ENCODE measurements around the gene SLC27A2. TPM values are rescaled to one million over a fixed set of nuclear protein-coding genes. Genes with fewer than 3 reads are reported as not detected.

The SLC27A2 gene
- total RNA-seq, 1 experiment from 2014 or later: 7.0 TPM

DNA sequence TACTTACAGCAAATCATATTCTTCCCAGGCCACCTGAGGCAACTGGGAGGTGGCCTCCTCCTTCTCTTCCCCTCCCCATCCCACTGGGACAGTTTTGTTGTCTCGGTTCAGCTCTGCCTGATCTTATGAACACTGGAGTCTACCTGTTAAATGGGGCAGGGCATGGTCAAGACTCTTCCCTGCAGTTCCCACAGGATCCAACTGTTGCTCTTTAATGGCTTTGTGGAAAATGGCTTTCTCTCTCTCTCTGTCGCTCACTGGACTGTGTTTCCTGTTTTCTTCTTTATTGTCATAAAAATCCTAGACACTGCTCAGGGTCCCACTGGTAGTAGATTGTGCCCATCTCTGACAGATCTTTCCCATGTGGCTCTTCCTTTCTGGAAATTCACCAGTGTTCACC lies 40.2 kb downstream of the SLC27A2 start:
- Histone ChIP-seq H4K20me1 (ENCODE audit: control insufficient read depth, insufficient read depth, insufficient read length) (no peaks in the 10 kb centered on the region), H2AK5ac (ENCODE audit: insufficient read length, low read length) (no peak overlapping the region), H3K4me1 (ENCODE audit: insufficient read depth, low read length) (no peaks in the 10 kb centered on the region), H4K8ac (replicated peaks; ENCODE audit: insufficient read length, low read depth, low read length) (no peak overlapping the region), H3K27ac (ENCODE audit: insufficient read length, low read depth, low read length) (no peak overlapping the region), H3K18ac (ENCODE audit: insufficient read length, low read depth, low read length) (no peak overlapping the region), H2BK12ac (ENCODE audit: insufficient read length, low read depth, low read length) (no peak overlapping the region), H3K4me2 (ENCODE audit: insufficient read depth, insufficient read length, low read length) (no peak overlapping the region), H3K14ac (ENCODE audit: insufficient read depth, low read length) (no peak overlapping the region), H3K23ac (ENCODE audit: insufficient read length, low read depth, low read length) (no peak overlapping the region), H2AFZ (ENCODE audit: low read length) (no peak overlapping the region), H3T11ph (ENCODE audit: low read length) (no peak overlapping the region), H3K56ac (ENCODE audit: insufficient read length, low read depth, low read length) (no peak overlapping the region), H3K27me3 (ENCODE audit: insufficient read depth, low read length) (no peaks in the 10 kb centered on the region), H3K9me3 (ENCODE audit: control insufficient read depth, low read depth, low read length) (no peaks in the 10 kb centered on the region), H3K79me2 (ENCODE audit: insufficient read depth, low read length) (no peaks in the 10 kb centered on the region), H3K4ac (ENCODE audit: low read depth, low read length) (no peak overlapping the region), H4K5ac (ENCODE audit: insufficient read length, low read depth, low read length) (no peak overlapping the region), H3K79me1 (ENCODE audit: insufficient read depth, low read depth, low read length, poor library complexity, severe bottlenecking) (no peaks in the 10 kb centered on the region), H3K9ac (ENCODE audit: extremely low read depth, insufficient read length, low read length) (no peak overlapping the region), H2BK20ac (ENCODE audit: low read depth, low read length, poor library complexity, severe bottlenecking) (no peak overlapping the region), H2BK15ac (ENCODE audit: low read depth, low read length) (no peak overlapping the region), H4K91ac (ENCODE audit: insufficient read length, low read depth, low read length) (no peak overlapping the region), H2BK5ac (ENCODE audit: insufficient read length, low read length) (no peak overlapping the region), H3K23me2 (ENCODE audit: insufficient read length, low read depth, low read length, poor library complexity, severe bottlenecking) (no peaks in the 10 kb centered on the region), H2BK120ac (ENCODE audit: low read depth, low read length, poor library complexity, severe bottlenecking) (no peak overlapping the region)
- no peak overlapping the region; a peak in 1 of 7 replicates for H3K27ac Mint-ChIP-seq
- H3K9me3 Mint-ChIP-seq: no peaks in the 10 kb centered on the region
- no peak overlapping the region for H3K4me3 Mint-ChIP-seq
- H3K4me1 Mint-ChIP-seq: no peaks in the 10 kb centered on the region
- no peak for DNase-seq
- TF ChIP-seq, protein P1, sequence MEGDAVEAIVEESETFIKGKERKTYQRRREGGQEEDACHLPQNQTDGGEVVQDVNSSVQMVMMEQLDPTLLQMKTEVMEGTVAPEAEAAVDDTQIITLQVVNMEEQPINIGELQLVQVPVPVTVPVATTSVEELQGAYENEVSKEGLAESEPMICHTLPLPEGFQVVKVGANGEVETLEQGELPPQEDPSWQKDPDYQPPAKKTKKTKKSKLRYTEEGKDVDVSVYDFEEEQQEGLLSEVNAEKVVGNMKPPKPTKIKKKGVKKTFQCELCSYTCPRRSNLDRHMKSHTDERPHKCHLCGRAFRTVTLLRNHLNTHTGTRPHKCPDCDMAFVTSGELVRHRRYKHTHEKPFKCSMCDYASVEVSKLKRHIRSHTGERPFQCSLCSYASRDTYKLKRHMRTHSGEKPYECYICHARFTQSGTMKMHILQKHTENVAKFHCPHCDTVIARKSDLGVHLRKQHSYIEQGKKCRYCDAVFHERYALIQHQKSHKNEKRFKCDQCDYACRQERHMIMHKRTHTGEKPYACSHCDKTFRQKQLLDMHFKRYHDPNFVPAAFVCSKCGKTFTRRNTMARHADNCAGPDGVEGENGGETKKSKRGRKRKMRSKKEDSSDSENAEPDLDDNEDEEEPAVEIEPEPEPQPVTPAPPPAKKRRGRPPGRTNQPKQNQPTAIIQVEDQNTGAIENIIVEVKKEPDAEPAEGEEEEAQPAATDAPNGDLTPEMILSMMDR (conservative IDR thresholded peaks at IDR 0.05): no peak
- H3K27me3 Mint-ChIP-seq (ENCODE audit: low read depth): no peaks in the 10 kb centered on the region
- no peaks in the 10 kb centered on the region; a peak in 2 of 7 replicates for H3K36me3 Mint-ChIP-seq (ENCODE audit: insufficient read depth in 1 of 3, low read depth in 3 of 3)
- no CpG with 5 or more reads among the region's 2 CpGs for WGBS (ENCODE audit: extremely low coverage, insufficient read length, low lambda C conversion rate)

All from H9 (cell line).